NCI-H1048 (cell line): Measurements from ENCODE around the gene DPP7.
"Not testable (repeated sequence)": the region's sequence is repeated elsewhere in the genome, so short reads cannot be mapped to it uniquely, and the experiment has no call there.

Source experiments
- DNase-seq: peaks from one replicate; lab custom pipeline; 2025; lab: John Stamatoyannopoulos, UW

The DPP7 gene

GRCh38 chr9:137147793-137148160 lies 33.2 kb upstream of the DPP7 start:
- no peak for DNase-seq

DNA sequence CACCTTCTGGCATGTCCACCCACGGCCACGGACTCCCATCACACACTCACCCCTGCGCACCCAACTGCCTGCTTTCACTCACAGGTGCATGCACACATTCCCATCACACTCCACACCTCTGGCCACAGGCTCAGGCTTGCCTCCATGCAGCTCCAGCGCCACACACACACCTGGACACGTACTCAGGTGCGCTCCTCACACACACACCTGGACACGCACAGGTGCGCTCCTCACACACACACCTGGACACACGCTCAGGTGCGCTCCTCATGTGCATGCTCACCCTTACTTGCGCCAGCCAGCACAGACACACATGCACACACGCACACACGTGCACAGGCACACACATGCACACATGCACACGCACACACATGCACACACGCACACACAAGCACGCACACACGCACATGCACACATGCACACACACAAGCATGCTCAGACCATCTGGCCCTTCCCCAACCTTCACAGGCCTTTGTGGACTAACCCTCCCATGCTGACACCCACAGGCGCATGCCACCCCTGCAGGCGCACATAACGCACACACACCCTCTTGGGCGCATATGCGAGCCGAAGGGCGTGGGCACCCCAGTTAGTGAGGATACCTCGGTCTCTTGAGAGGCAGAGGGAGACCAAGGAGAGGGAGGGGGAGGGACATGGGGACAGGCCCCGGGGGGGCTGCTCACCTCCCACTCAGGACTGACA lies 32.7 kb upstream of the DPP7 start:
- DNase-seq = no peak

- DNase-seq = no peak
Observed at GRCh38 chr9:137146527-137146918, 32.0 kb upstream of the DPP7 start.

GRCh38 chr9:137145731-137146526 lies 31.4 kb upstream of the DPP7 start:
- no peak for DNase-seq

- no peak for DNase-seq
Observed at GRCh38 chr9:137143459-137143858, 28.9 kb upstream of the DPP7 start.

- no peak for DNase-seq
Observed at GRCh38 chr9:137141976-137142936, 27.7 kb upstream of the DPP7 start.

GRCh38 chr9:137141050-137141810 lies 26.7 kb upstream of the DPP7 start:
- no peak for DNase-seq

DNA sequence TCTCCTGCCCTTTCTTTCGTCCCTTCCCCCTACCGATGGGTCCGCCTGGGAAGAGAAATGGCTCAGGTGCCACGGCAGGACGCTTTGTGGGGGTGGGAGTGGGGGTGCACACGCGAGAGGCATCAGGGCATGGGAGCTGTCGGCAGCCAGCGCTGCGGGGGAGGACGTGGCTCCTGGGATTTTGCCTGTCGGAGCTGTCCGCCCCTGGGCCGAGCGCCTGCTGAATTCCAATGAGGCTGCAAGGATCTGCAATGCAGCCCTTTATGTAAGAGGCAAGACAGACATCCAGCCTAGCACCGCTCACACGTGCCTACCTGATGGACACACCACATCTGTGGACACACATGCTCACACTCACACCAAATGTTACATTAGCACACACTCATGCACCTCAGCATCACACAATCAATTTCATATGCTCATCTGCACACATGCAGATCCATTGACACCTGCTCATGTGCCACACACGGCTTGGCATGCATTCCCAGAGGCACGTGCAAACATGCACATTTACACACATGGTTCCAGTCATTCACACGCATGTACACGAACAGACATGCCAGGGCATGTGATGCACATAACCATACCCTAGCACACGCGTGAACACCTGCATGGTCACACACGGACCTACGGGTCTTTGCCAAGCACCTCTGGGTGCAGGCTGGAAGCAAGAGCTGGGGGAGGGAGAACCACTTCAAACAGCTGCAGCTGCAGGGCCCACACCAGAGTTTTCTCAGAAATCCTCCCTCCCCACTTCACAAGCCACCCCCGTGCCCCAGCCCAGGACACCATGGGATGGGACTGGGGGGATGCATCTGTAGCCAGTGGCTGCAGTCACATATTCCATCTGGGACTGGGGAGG lies 25.8 kb upstream of the DPP7 start:
- DNase-seq = no peak

- DNase-seq = no peak
Observed at GRCh38 chr9:137139468-137140150, 25.1 kb upstream of the DPP7 start.

- no peak for DNase-seq
Observed at GRCh38 chr9:137138722-137139467, 24.4 kb upstream of the DPP7 start, which contains the start of gene GRIN1. Gene GRIN1 (plus strand): TSS chr9:137139154. CDS start chr9:137139487, 333 bp downstream.

- DNase-seq = no peak
Observed at GRCh38 chr9:137138058-137138721, 23.7 kb upstream of the DPP7 start.

GRCh38 chr9:137136881-137137607 lies 22.5 kb upstream of the DPP7 start:
- DNase-seq = no peak

GRCh38 chr9:137136261-137136880 lies 21.8 kb upstream of the DPP7 start:
- DNase-seq = no peak

DNA sequence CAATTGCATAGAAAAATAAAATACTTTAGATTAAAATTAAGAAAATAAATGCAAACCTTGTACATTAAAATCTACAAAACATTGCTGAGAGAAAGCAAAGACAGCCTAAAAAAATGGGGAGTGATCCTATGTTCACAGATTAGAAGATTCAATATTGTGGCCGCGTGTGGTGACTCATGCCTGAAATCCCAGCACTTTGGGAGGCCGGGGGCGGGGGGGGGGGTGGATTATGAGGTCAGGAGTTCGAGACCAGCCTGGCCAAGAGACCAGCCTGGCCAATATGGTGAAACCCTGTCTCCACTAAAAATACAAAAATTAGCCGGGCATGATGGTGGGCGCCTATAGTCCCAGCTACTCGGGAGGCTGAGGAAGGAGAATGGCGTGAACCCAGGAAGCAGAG lies 20.6 kb upstream of the DPP7 start:
- not testable (repeated sequence) for DNase-seq

GRCh38 chr9:137134191-137134590 lies 19.7 kb upstream of the DPP7 start:
- no peak for DNase-seq

DNA sequence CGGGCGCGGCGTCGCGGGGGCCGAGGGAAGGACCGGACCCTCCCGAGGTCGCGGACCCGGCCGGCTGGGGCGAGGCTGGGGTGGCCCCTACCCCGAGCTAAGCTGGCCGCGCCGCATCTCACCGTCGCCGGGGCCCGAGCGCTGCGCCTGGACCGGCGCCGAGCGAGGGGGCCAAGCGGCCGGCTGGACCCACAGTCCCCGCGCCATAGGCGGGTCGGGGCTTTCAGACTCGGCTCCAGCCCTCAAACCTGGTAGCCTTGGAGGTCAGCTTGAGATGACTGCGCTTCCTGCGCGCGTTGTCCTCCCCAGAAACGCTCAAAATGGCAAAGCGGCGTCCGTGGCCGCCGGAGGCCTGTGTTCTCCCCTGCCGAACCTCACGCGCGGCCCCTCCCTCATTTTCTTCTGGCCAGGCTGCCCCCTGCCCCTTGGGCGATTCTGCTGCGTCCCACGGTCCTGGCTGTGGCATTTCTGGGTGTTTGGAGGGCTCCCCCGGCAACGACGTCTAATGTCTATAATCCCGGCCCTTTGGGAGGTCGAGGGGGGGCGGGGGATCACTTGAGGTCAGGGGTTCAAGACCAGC lies 15.7 kb upstream of the DPP7 start:
- DNase-seq = no peak
